Measurements from ENCODE around the gene SPATA2.
"Not testable (repeated sequence)": the region's sequence is repeated elsewhere in the genome, so short reads cannot be mapped to it uniquely, and the experiment has no call there.

Gene SPATA2

DNA sequence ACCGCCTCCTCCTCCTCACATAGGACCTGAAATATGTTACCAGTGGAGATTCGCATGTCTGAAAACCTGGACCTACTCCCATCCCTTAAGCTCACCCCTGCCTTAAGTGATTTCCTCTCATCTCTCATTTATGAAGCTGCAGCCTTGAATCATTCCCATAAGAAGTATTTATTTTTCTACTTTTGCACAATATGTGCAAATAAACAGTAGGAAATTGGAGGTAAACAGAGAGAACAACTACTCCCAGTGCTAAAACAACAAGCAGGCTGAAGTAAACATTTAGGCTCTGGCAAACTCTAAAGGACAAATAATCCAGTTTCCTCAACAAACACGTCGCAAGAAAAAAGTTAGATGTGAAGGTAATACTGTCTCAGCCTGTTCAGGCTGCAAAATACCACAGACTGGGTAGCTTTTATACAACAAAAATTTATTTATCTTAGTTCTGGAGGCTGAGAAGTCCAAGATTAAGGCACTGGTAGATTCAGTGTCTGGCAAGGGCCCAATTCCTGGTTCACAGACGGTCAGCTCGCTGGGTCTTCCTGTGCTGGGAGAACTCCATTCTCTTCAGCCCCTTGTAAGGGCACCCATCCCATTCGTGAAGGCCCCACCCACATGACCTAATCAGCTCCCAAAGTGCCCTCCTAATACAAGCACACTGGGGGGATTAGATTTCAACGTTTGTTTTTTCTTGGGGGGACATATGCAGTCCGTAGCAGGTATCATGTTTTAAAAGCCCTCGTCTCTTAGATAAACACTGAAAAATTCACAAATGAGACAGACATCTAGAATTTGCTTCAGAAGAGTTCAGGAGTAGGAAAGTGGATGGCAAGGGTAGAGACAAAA, 15.6 kb downstream of the SPATA2 start:
- Histone ChIP-seq H3K27ac (ENCODE audit: low read length) (no peak overlapping the region), H3K4me2 (ENCODE audit: insufficient read depth, low read length) (no peak overlapping the region), H3K4me3 (ENCODE audit: low read depth in 1 of 2, low read length in 2 of 2) (no peak overlapping the region), H3K9ac (ENCODE audit: low read depth, low read length) (no peak overlapping the region), H3K9me3 (ENCODE audit: insufficient read depth, low read length, severe bottlenecking) (no peaks in the 10 kb centered on the region), H3K36me3 (ENCODE audit: insufficient read depth, low read length) (peaks cover 13% of the 10 kb centered on the region), H3K4me1 (ENCODE audit: insufficient read depth, low read length) (no peaks in the 10 kb centered on the region), H4K20me1 (ENCODE audit: insufficient read depth, low read length) (peaks cover 3% of the 10 kb centered on the region; the same call in 1 of the 2 replicates), H3K79me2 (ENCODE audit: insufficient read depth, low read length) (no peaks in the 10 kb centered on the region), H3K27me3 (ENCODE audit: insufficient read depth, low read length, poor library complexity) (no peaks in the 10 kb centered on the region), H2AFZ (ENCODE audit: low read depth, low read length) (no peak overlapping the region)
- TF ChIP-seq EZH2 (IDR thresholded peaks at IDR 0.05; ENCODE audit: borderline replicate concordance, low read depth, low read length, severe bottlenecking) (no peak), CTCF (IDR thresholded peaks at IDR 0.05; ENCODE audit: borderline replicate concordance, extremely low read depth, low read length, poor library complexity, severe bottlenecking) (no peak)
- ATAC-seq (ENCODE audit: insufficient read depth, low read depth) (no peak), DNase-seq (no peak)

GRCh38 chr20:49896204-49896603, 19.1 kb downstream of the SPATA2 start:
- Histone ChIP-seq H3K4me2 (ENCODE audit: insufficient read depth, low read length) (no peak overlapping the region), H3K4me3 (ENCODE audit: low read depth in 1 of 2, low read length in 2 of 2) (no peak overlapping the region), H3K79me2 (ENCODE audit: insufficient read depth, low read length) (no peaks in the 10 kb centered on the region), H3K27me3 (ENCODE audit: insufficient read depth, low read length, poor library complexity) (no peaks in the 10 kb centered on the region), H3K9me3 (ENCODE audit: insufficient read depth, low read length, severe bottlenecking) (no peaks in the 10 kb centered on the region), H3K27ac (ENCODE audit: low read length) (no peak overlapping the region), H3K9ac (ENCODE audit: low read depth, low read length) (no peak overlapping the region), H3K4me1 (ENCODE audit: insufficient read depth, low read length) (no peaks in the 10 kb centered on the region), H4K20me1 (ENCODE audit: insufficient read depth, low read length) (peaks cover 6% of the 10 kb centered on the region), H2AFZ (ENCODE audit: low read depth, low read length) (no peak overlapping the region), H3K36me3 (ENCODE audit: insufficient read depth, low read length) (no peaks in the 10 kb centered on the region)
- no peak for DNase-seq
- ATAC-seq (ENCODE audit: insufficient read depth, low read depth) = no peak
- no peak for TF ChIP-seq EZH2 (IDR thresholded peaks at IDR 0.05; ENCODE audit: borderline replicate concordance, low read depth, low read length, severe bottlenecking)
- no peak for TF ChIP-seq CTCF (IDR thresholded peaks at IDR 0.05; ENCODE audit: borderline replicate concordance, extremely low read depth, low read length, poor library complexity, severe bottlenecking)

GRCh38 chr20:49895474-49896093, 19.7 kb downstream of the SPATA2 start:
- H3K79me2 ChIP-seq (ENCODE audit: insufficient read depth, low read length); H2AFZ ChIP-seq (ENCODE audit: low read depth, low read length); H3K4me2 ChIP-seq (ENCODE audit: insufficient read depth, low read length); ATAC-seq (ENCODE audit: insufficient read depth, low read depth); H3K9me3 ChIP-seq (ENCODE audit: insufficient read depth, low read length, severe bottlenecking); H3K9ac ChIP-seq (ENCODE audit: low read depth, low read length); H3K4me3 ChIP-seq (ENCODE audit: low read depth in 1 of 2, low read length in 2 of 2); DNase-seq; H4K20me1 ChIP-seq (ENCODE audit: insufficient read depth, low read length); H3K4me1 ChIP-seq (ENCODE audit: insufficient read depth, low read length); H3K27me3 ChIP-seq (ENCODE audit: insufficient read depth, low read length, poor library complexity); H3K27ac ChIP-seq (ENCODE audit: low read length); H3K36me3 ChIP-seq (ENCODE audit: insufficient read depth, low read length): not testable (repeated sequence)

GRCh38 chr20:49894073-49894470, 21.3 kb downstream of the SPATA2 start:
- no peaks in the 10 kb centered on the region for H3K79me2 ChIP-seq (ENCODE audit: insufficient read depth, low read length)
- no peaks in the 10 kb centered on the region for H3K9me3 ChIP-seq (ENCODE audit: insufficient read depth, low read length, severe bottlenecking)
- no peak overlapping the region for H3K4me3 ChIP-seq (ENCODE audit: low read depth in 1 of 2, low read length in 2 of 2)
- ATAC-seq (ENCODE audit: insufficient read depth, low read depth) (no peak), DNase-seq (no peak)
- peaks cover 5% of the 10 kb centered on the region for H3K36me3 ChIP-seq (ENCODE audit: insufficient read depth, low read length)
- TF ChIP-seq EZH2 (IDR thresholded peaks at IDR 0.05; ENCODE audit: borderline replicate concordance, low read depth, low read length, severe bottlenecking) = no peak
- TF ChIP-seq CTCF (IDR thresholded peaks at IDR 0.05; ENCODE audit: borderline replicate concordance, extremely low read depth, low read length, poor library complexity, severe bottlenecking) = no peak
- no peak overlapping the region for H2AFZ ChIP-seq (ENCODE audit: low read depth, low read length)
- H3K27me3 ChIP-seq (ENCODE audit: insufficient read depth, low read length, poor library complexity) = no peaks in the 10 kb centered on the region
- no peak overlapping the region for H3K27ac ChIP-seq (ENCODE audit: low read length)
- H3K4me2 ChIP-seq (ENCODE audit: insufficient read depth, low read length) = no peak overlapping the region
- no peaks in the 10 kb centered on the region for H3K4me1 ChIP-seq (ENCODE audit: insufficient read depth, low read length)
- H4K20me1 ChIP-seq (ENCODE audit: insufficient read depth, low read length) = peaks cover 14% of the 10 kb centered on the region
- no peak overlapping the region for H3K9ac ChIP-seq (ENCODE audit: low read depth, low read length)

Measured in DND-41 (cell line).